Thyroid gland (tissue), 4 donors: Measurements from ENCODE around the gene OBP2B.

ENCODE experiments used
- POLR2A ChIP-seq, 2 donors: fragments of 450-650 bp; IDR thresholded peaks; one replicate each; pipeline ENCODE4 v1.6.1; 2017; ENCODE audit warnings: antibody characterized with exemption in 2 of 2, mild to moderate bottlenecking in 2 of 2, moderate library complexity in 1 of 2
- TF ChIP-seq, protein P1 (sequence below), 6 experiments: fragments of 200-600 bp in 3 of 6; fragments of 450-650 bp in 3 of 6; sonication (generic) in 3 of 6; IDR thresholded peaks; one replicate each; pipeline ENCODE4 v1.5.1; 2016 to 2019; ENCODE audit warnings: antibody characterized with exemption in 6 of 6, mild to moderate bottlenecking in 2 of 6, inconsistent platforms in 1 of 6, moderate library complexity in 1 of 6

DNA sequence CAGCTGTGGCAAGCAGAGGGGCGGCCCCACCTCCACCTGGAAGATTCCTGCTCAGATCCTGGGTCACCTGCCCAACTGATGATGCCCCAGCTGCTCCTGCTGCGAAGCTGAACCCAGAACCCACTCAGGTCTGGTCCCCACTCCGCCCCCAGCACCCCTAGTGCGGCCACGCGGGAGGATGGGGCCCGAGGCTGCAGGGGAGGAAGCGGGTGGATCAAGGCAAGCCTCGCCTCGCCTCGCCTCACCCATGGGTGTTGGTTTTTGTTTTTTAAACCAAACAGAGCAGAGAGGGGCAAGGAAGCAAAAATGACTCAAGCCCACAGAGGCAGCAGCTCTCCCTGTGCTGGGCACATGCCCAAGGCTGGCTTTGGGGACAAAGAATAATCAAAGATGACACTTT, 42.7 kb upstream of the OBP2B start:
- TF ChIP-seq, protein P1, sequence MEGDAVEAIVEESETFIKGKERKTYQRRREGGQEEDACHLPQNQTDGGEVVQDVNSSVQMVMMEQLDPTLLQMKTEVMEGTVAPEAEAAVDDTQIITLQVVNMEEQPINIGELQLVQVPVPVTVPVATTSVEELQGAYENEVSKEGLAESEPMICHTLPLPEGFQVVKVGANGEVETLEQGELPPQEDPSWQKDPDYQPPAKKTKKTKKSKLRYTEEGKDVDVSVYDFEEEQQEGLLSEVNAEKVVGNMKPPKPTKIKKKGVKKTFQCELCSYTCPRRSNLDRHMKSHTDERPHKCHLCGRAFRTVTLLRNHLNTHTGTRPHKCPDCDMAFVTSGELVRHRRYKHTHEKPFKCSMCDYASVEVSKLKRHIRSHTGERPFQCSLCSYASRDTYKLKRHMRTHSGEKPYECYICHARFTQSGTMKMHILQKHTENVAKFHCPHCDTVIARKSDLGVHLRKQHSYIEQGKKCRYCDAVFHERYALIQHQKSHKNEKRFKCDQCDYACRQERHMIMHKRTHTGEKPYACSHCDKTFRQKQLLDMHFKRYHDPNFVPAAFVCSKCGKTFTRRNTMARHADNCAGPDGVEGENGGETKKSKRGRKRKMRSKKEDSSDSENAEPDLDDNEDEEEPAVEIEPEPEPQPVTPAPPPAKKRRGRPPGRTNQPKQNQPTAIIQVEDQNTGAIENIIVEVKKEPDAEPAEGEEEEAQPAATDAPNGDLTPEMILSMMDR (IDR thresholded peaks at IDR 0.05) = no peak
- TF ChIP-seq POLR2A (IDR thresholded peaks at IDR 0.05) = no peak
